LNCaP clone FGC (cell line): ENCODE data around the gene TTLL10.

Experiments
- DNase-seq: peaks from one replicate; pipeline ENCODE4 v3.0.0-alpha.2; 2011; ENCODE audit warnings: low read depth
- H3K4me3 ChIP-seq: 2 replicates; pipeline ENCODE4 v1.5.1; 2011; ENCODE audit warnings: mild to moderate bottlenecking, low read depth, low read length, control low read depth
- CTCF ChIP-seq: IDR thresholded peaks from 2 replicates; pipeline ENCODE4 v1.5.1; 2012; ENCODE audit warnings: mild to moderate bottlenecking; ENCODE audit not compliant: control insufficient read depth, insufficient read depth; ENCODE audit errors: extremely low read depth

TTLL10 gene

GRCh38 chr1:1199961-1200875, 26.5 kb downstream of the TTLL10 start:
- no peak for TF ChIP-seq CTCF
- H3K4me3 ChIP-seq = no peak overlapping the region
- no peak for DNase-seq

GRCh38 chr1:1200876-1201810, 27.5 kb downstream of the TTLL10 start:
- no peak for DNase-seq
- H3K4me3 ChIP-seq = no peak overlapping the region
- TF ChIP-seq CTCF = no peak

- H3K4me3 ChIP-seq = no peak overlapping the region
- no peak for DNase-seq
- no peak for TF ChIP-seq CTCF
These were observed 29.3 kb downstream of the TTLL10 start for GRCh38 chr1:1202831-1203560.

GRCh38 chr1:1203561-1204424, 30.1 kb downstream of the TTLL10 start:
- DNase-seq = no peak
- H3K4me3 ChIP-seq = no peak overlapping the region
- TF ChIP-seq CTCF = no peak

- no peak for TF ChIP-seq CTCF
- DNase-seq = no peak
- H3K4me3 ChIP-seq = no peak overlapping the region
These were observed 30.8 kb downstream of the TTLL10 start for GRCh38 chr1:1204425-1204920.
